HG03135 (cell line): ENCODE results near the gene ASCC3.
A peak's percentile ranks its signal among the peaks of the same experiment; 100 is the strongest.

ENCODE experiments used
- ATAC-seq: cut with Tn5 transposase; IDR thresholded peaks from one replicate; pipeline ENCODE4 v1.9.1; 2021; ENCODE audit warnings: mild to moderate bottlenecking, moderate library complexity; ENCODE audit not compliant: unreplicated experiment

ASCC3 gene

DNA sequence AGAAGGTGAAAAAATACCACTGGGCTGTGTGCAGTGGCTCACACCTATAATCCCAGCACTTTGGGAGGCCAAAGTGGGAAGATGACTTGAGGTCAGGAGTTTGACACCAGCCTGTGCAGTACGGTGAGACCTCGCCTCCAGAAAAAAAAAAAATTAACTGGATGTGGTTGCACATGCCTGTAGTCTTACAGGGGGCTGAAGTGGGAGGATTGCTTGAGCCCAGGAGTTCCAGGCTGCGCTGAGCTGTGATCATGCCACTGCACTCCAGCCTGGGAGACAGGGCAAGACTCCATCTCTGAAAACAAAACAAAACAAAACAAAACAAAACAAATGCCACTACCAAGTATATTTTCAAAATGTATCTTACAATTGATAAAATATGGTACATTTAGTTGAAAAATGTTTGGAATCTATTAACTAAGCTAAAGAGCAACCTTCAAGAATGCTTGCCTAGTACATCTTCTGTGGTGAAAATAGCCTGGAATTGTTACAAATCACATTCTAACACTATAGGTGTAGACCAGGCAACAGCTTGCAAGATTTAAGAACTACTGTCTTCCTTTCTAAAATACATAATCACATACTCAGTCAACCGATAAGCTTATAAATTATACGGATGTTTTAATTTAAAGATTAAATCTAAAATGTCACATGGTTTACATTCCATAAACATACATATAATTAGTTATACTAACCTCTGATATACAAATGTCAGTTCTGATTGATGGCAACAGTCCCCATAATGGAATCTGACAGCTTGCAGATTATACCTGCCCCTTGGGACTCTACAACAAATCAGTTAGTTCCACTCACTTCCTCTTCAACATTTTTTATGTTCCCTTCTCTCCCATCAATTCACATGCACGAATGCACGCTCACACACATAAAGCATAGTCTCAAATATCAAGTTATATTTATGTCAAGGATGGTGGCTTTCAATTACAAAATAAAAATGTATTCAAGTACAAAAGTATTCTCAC is 150.8 kb downstream of the ASCC3 start:
- ATAC-seq: no peak

GRCh38 chr6:100726666-100727065 is 154.5 kb downstream of the ASCC3 start:
- no peak for ATAC-seq

GRCh38 chr6:100724696-100725095 is 156.4 kb downstream of the ASCC3 start:
- ATAC-seq: no peak

DNA sequence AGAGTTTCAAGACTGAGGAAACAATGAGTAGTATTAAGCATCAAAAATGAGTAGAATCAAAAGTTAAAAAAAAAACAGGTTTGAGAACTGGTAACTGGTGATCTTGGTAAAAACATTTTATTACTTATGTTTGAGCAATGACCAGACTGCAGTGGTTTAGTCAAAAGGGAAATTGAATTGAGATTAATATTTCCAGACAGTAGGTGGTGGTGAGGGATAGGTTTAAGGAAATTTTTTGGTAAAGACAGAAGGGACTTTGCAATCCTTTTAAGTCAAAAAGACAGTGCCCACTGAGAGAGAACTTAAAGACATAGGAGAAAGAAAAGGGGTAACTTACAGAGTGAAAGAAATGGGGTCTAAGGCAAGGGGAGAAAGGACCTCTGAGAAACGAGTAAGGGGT is 156.9 kb downstream of the ASCC3 start:
- no peak for ATAC-seq

DNA sequence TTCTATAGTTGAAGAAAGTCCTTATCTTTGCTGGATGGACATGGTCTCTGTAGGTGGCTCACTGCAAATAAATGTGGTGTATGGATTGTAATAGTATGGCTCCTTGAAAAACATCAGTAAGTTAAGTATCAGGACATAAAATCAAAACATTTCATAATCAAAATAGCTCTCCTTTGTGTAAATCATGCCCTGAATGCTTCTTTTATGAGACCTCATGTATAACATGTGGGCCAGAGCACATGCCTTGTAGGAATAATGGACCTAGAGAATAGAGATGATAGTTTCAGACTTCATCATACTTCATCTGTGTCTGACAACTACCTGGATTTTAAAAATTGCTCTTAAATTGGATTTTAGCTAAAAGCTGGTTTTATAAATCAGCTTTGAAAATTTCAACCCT is 159.9 kb downstream of the ASCC3 start:
- no peak for ATAC-seq

- ATAC-seq: no peak
These were observed 161.0 kb downstream of the ASCC3 start for GRCh38 chr6:100719883-100720682.

DNA sequence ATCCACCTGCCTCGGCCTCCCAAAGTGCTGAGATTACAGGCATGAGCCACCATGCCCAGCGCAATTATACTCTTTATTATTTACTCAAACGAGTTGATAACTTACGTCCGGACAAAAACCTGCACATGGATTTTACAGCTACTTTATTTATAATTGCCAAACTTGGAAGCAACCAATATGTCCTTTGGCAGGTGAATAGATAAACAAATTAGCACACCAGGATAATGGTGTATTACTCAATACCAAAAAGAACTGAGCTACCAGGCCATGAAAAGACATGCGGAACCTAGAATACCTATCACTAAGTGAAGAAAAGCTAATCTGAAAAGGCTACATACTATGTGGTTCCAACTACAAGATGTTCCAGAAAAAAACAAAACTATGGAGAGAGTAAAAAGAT is 168.1 kb downstream of the ASCC3 start:
- no peak for ATAC-seq

DNA sequence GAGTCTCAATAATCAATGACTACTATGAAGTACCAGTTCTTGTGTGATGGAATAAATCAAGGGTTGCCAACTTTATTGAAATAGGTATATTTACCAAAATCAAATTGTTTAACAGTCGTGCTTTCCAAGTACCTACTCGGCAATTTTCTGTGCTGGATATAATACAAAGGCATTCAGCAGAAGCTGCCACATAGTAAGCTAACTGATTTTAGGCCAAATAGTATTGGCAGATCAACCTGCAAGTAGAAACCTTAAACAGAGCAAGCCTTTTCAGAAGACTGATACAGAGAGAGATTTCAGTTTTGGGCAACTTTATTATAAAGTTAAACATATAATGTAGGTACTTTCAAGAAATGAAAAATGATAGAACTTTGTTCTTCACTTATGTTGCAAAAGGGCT is 174.6 kb downstream of the ASCC3 start:
- no peak for ATAC-seq

DNA sequence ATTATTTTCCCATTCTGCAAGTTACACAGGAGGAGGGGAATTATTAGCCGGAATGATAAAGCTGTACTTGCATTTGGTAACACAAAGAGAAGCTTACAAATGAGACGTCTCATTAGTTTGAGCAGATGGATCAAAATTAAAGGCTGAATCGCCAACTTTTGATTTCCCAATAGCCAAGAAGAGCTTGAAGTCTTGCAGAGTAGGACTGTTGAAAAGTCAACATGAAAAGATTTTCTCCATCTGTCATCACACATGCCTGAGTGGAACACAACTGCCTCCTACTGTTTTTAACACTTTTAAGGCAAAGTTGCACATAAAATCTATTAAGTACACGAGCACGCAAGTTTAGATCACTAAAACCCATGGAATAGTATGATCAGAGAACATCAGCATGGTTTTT is 176.2 kb downstream of the ASCC3 start:
- ATAC-seq: no peak

- no peak for ATAC-seq
These were observed 179.4 kb downstream of the ASCC3 start for GRCh38 chr6:100701728-100702127.

- no peak for ATAC-seq
These were observed 181.1 kb downstream of the ASCC3 start for GRCh38 chr6:100700009-100700408.

- no peak for ATAC-seq
These were observed 185.7 kb downstream of the ASCC3 start for GRCh38 chr6:100695445-100695844.

- peak; percentile 56 for ATAC-seq
These were observed 187.7 kb downstream of the ASCC3 start for GRCh38 chr6:100693249-100693927.

DNA sequence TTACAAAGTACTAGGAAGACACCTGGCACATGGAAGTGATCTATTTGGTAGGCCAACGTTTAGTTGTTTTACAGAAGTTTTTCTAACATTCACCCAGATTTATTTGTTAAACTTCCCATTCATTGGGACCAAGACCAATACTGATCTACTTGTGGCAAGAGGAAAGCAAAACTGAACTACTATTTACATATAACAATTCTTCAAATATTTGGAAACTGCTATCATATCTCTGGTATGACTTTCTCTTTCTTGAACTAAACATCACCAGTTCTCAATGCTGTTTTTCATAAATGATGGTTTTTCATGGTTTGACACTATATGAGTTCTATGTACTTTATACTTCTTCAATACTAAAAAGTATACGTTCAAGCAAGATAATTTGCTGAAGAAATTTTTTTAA is 189.2 kb downstream of the ASCC3 start:
- ATAC-seq: no peak

DNA sequence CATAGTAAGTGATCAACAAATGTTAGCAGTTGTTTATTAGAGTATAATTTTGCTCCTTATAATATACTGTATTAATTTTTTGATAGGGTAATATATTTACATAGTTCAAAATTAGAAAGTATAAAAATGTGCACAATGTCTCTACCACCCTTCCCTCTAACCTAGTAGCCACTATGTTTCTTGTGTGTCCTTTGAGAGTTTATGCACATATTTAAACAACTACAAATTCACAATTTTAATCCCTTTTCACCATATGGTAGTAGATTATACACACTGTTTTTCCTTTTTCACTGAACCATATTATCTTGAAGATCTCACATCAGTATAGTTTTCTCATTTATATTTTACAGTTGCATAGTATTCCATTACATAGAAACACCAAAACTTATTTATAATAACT is 194.9 kb downstream of the ASCC3 start:
- ATAC-seq: no peak

- ATAC-seq: no peak
These were observed 195.4 kb downstream of the ASCC3 start for GRCh38 chr6:100685747-100686146.

DNA sequence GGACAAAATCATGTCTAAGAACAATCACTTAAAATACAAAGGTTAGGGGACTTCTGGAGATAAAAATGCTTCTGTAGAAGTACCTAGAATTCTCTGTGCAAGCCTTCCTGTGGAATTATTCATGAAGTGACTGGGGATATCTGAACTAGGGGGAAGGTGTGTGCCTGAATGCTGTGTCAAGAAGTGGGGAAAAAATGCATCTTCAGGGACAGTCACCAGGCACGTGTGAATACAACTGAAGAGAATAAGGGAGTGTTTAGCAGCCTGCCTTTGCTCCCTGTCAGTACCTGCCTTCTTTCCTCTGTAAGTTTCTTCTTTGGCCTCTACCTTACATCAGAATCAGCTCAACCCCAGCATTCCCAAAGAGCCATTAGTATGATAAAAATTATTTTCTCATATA is 201.0 kb downstream of the ASCC3 start:
- no peak for ATAC-seq

GRCh38 chr6:100678027-100678426 is 203.1 kb downstream of the ASCC3 start:
- no peak for ATAC-seq

- no peak for ATAC-seq
These were observed 203.9 kb downstream of the ASCC3 start for GRCh38 chr6:100677240-100677639.

DNA sequence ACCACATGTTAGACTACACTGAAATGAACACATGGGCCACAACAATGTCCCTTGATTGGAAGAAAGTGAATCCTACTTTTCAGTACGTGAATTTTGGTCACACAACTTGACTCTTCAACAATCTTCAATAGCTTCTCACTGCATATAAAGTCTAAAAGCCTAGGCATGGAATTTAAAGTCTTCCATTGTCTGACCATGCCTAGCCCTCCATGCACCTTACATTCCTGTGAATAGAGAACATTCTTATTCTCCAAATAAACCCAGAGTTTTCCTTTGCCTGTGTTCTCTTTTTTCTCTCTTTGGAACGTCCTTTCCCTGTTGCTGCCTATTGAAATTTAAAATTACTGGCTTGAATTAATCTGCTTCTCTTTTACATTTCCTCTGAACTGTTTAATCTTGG is 207.5 kb downstream of the ASCC3 start:
- ATAC-seq: no peak

DNA sequence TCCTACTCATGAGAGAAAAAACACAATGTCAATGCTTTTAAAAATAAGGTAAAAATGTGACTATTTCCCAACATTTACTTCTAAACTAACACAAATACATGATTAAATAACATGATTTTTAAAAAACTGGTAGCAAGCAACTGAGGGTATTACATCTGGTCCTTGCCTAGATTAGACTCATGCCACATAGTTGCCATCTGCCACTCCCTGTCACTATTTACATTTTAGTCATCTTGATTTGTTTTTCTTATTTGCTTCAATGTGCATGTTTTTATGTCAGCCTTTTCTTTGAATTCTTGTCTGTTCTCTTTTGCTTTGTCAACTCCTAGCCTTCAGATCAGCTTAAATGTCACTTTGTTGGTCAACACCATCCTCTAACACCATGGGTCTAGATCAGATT is 209.4 kb downstream of the ASCC3 start:
- ATAC-seq: no peak
